Activated T-cell treated with anti-CD3 and anti-CD28 coated beads, Interleukin-2, amount 50 U/mL, for 72 hours (primary cell): Measurements from ENCODE around the gene PEX3. TPM values are rescaled to one million over a fixed set of nuclear protein-coding genes. Genes with fewer than 3 reads are reported as not detected.
A peak's percentile ranks its signal among the peaks of the same experiment; 100 is the strongest.
"Not testable (repeated sequence)": the region's sequence is repeated elsewhere in the genome, so short reads cannot be mapped to it uniquely, and the experiment has no call there.

Experiments
- ATAC-seq, 2 donors: fragments of 150-1000 bp; cut with Tn5 transposase; replicated peaks in 1 of 2; 2 replicates each; pipeline ENCODE4 v1.10.0; 2021; ENCODE audit warnings: moderate library complexity in 2 of 2, mild to moderate bottlenecking in 1 of 2
- DNase-seq, 2 donors: peaks; one replicate each; pipeline ENCODE4 v3.0.0; 2021 to 2022; ENCODE audit warnings: mixed read lengths in 1 of 2
- H3K27ac Mint-ChIP-seq: one replicate; pipeline ENCODE4 v1.8.0; 2022; ENCODE audit warnings: mild to moderate bottlenecking, moderate library complexity, mixed read lengths
- H3K27me3 Mint-ChIP-seq: one replicate; pipeline ENCODE4 v1.8.0; 2022; ENCODE audit warnings: low read depth, mixed read lengths
- H3K36me3 Mint-ChIP-seq, 2 donors: one replicate each; pipeline ENCODE4 v1.8.0; 2022; ENCODE audit warnings: mixed read lengths in 2 of 2, mild to moderate bottlenecking in 1 of 2; ENCODE audit not compliant: insufficient read depth in 2 of 2
- H3K4me1 Mint-ChIP-seq: one replicate; pipeline ENCODE4 v1.8.0; 2022; ENCODE audit warnings: low read depth, mixed read lengths
- H3K4me3 Mint-ChIP-seq, 2 donors: one replicate each; pipeline ENCODE4 v1.8.0; 2022; ENCODE audit warnings: mild to moderate bottlenecking in 2 of 2, mixed read lengths in 2 of 2, moderate library complexity in 2 of 2
- H3K9me3 Mint-ChIP-seq, 2 donors: one replicate each; pipeline ENCODE4 v1.8.0; 2022; ENCODE audit warnings: mixed read lengths in 2 of 2
- total RNA-seq, 2 donors: library from RNA; stranded (reverse); gene quantifications; one replicate each; pipeline ENCODE4 v1.2.3, GENCODE V29; 2022

Gene PEX3
- total RNA-seq, 2 donors from 2014 or later = 24.0 to 24.3 TPM

DNA sequence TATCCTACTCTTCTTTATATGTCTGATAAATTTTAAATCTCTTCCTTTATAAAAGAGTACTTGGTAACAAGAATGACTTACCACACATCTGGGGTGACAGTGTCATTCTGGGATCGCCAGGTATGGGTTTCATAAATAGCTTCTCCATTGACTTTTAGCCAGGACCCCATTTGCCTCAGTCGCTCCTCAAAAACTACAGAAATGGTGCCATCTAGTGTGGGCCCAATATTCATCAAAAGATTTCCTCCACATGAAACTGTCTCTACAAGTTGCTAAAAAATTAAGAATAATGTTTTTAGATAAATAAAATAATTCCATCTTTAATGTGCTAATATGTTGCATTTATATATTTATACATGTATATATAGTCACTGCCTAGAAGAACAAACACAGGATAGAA is 51.2 kb downstream of the PEX3 start:
- H3K27me3 Mint-ChIP-seq = no peaks in the 10 kb centered on the region
- DNase-seq (no peak), ATAC-seq (no peak)
- peaks cover 2 to 11% of the 10 kb centered on the region in 2 donors for H3K36me3 Mint-ChIP-seq
- no peak overlapping the region for H3K27ac Mint-ChIP-seq
- peaks cover 24% of the 10 kb centered on the region for H3K4me1 Mint-ChIP-seq
- H3K4me3 Mint-ChIP-seq = no peak overlapping the region
- H3K9me3 Mint-ChIP-seq = peaks cover 0 to 5% of the 10 kb centered on the region in 2 donors

DNA sequence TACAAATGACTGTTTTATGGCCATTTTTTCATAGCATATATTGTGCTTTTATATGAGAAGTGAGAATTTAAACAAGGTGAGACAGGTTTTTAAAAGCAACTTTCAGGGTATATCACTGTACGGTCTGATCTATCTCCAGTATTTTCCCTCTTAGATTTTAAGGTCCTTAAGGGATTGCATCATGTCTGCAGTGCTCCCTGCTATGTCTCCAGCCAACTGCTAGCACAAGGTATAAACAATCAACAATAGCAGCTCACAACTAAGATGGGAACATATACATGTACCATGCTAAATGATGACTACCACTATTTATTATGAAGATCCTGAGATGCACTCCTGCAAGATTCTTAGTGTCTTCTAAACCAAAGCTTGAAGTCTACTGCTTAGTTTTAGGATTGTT is 53.8 kb downstream of the PEX3 start:
- ATAC-seq (no peak), DNase-seq (no peak)
- no peak overlapping the region for H3K4me3 Mint-ChIP-seq
- H3K27ac Mint-ChIP-seq = no peak overlapping the region
- H3K36me3 Mint-ChIP-seq = peaks cover 0 to 6% of the 10 kb centered on the region in 2 donors
- H3K27me3 Mint-ChIP-seq = no peaks in the 10 kb centered on the region
- no peaks in the 10 kb centered on the region for H3K9me3 Mint-ChIP-seq
- H3K4me1 Mint-ChIP-seq = peaks cover 18% of the 10 kb centered on the region

DNA sequence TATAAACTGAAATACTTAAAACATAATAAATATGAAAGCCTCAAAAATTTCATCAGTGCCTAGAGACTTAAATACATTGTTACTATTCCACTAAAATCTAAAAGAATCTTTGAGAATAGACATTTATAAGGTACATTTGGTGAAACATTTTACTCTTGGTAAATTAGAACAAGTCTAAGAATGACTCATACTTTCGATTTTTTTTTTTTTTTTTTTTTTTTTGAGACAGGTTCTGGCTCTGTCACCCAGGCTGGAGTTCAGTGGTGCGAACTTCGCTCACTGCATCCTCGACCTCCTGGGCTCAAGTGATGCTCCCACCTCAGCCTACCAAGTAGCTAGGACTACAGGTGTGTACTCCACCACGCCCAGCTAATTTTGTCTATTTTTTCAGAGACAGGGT is 54.5 kb downstream of the PEX3 start:
- peak overlapping the region; percentile 87 for H3K27ac Mint-ChIP-seq
- ATAC-seq = peak; percentile 50 to 66
- DNase-seq = no peak
- peak overlapping the region in 1 of 2 donors; percentile 62 for H3K4me3 Mint-ChIP-seq
- H3K36me3 Mint-ChIP-seq = peaks cover 0 to 6% of the 10 kb centered on the region in 2 donors
- no peaks in the 10 kb centered on the region for H3K27me3 Mint-ChIP-seq
- H3K4me1 Mint-ChIP-seq = peaks cover 24% of the 10 kb centered on the region
- no peaks in the 10 kb centered on the region for H3K9me3 Mint-ChIP-seq

DNA sequence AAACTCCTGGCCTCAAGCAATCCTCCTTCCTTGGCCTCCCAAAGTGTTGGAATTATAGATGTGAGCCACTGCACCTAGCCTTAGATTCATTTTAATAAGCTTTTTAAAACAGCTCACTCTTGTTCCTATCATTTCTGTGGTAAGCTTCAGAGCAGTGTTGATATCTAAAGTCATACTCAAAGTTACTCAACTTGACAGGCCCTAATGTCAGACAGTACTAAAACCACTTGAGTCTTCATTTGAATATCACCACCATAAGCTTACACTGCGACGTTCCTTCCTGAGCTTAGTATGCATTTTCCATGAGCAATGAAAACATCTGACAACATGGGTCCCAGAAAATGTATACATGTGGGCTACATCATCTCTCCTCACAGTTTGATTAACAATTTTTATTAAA is 54.9 kb downstream of the PEX3 start:
- H3K4me3 Mint-ChIP-seq = peak overlapping the region in 1 of 2 donors; percentile 62
- H3K27me3 Mint-ChIP-seq = no peaks in the 10 kb centered on the region
- peaks cover 28% of the 10 kb centered on the region for H3K4me1 Mint-ChIP-seq
- peaks cover 0 to 6% of the 10 kb centered on the region in 2 donors for H3K36me3 Mint-ChIP-seq
- no peaks in the 10 kb centered on the region for H3K9me3 Mint-ChIP-seq
- no peak for DNase-seq
- ATAC-seq = peak; percentile 72 to 96
- peak overlapping the region; percentile 87 for H3K27ac Mint-ChIP-seq

DNA sequence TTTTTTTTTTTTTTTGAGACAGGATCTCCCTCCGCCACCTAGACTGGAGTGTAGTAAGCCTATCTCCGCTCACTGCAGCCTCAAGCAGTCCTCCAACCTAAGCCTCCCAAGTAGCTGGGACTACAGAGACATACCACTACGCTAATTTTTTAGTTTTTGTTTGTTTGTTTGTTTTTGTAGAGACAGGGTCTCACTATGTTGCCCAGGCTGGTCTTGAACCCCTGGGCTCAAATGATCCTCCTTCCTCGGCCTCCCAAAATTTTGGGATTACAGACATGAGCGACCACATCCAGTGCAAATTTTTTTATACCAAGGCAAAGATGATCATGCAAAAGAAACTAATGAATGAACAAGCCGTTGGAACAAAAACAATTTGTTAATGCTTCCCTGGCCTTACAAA is 55.6 kb downstream of the PEX3 start:
- Mint-ChIP-seq H3K27me3 (no peaks in the 10 kb centered on the region), H3K36me3 (peaks cover 3 to 6% of the 10 kb centered on the region in 2 donors), H3K4me3 (no peak overlapping the region), H3K9me3 (no peaks in the 10 kb centered on the region), H3K27ac (no peak overlapping the region), H3K4me1 (peaks cover 33% of the 10 kb centered on the region)
- DNase-seq (no peak), ATAC-seq (no peak)

DNA sequence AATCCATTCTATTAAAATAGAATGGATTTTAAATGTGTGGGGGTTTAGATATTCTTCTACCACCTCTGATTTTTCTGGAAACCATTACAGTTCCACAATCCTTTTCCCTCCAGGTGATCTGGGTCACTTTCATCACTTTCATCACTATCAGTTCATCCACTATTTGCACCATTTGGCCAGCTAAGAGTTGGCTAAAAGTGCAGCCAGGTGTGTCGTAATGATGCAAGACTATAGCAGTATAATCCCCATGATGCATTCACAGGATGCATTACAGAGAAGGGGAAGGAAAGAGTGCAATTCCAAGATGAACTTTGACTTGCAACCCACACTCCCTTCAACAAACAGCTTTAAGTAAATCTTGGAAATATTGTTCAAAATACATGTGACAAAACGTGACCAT is 56.0 kb downstream of the PEX3 start:
- H3K36me3 Mint-ChIP-seq = peaks cover 3 to 6% of the 10 kb centered on the region in 2 donors

DNA sequence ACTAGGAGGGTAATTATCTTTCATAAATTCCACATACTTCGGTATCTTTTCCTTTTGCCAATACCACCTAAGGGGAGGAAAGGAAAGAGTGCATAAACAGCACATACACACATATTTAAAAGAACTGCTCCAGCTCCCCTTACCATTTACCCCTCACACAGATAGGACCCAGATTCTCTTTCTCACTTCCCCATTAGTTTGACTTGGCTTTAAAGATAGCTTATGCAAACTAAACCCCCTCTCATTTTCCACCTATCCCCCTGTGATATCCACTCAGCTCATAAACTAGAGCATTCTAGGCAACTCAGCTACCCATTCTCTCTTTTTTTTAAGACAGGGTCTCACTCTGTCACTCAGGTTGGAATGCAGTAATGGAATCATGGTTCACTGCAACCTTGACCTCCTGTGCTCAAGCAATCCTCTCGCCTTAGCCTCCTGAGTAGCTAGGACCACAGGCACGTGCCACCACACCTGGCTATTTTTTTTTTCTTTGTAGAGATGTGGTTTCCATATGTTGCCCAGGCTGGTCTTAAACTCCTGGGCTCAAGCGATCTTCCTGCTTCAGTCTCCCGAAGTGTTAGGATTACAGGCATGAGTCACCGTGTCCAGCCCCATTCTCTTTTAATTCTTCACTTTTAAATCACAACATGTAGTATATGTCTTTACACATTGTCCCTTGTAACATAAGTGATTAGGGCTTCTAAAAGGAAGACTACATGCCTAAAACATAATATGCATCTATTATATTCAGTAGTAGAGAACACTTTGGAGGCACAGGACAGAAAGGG is 56.9 kb downstream of the PEX3 start:
- Mint-ChIP-seq H3K9me3 (no peaks in the 10 kb centered on the region), H3K4me3 (no peak overlapping the region), H3K27ac (no peak overlapping the region), H3K27me3 (no peaks in the 10 kb centered on the region), H3K36me3 (peaks cover 3 to 6% of the 10 kb centered on the region in 2 donors), H3K4me1 (peaks cover 33% of the 10 kb centered on the region)
- no peak for ATAC-seq
- DNase-seq = no peak

More for the DNA sequence above, 56.0 kb downstream of the PEX3 start:
- H3K4me1 Mint-ChIP-seq = peaks cover 33% of the 10 kb centered on the region
- H3K27me3 Mint-ChIP-seq = no peaks in the 10 kb centered on the region
- H3K4me3 Mint-ChIP-seq = no peak overlapping the region
- DNase-seq (no peak), ATAC-seq (no peak)
- H3K27ac Mint-ChIP-seq = no peak overlapping the region
- no peaks in the 10 kb centered on the region for H3K9me3 Mint-ChIP-seq

DNA sequence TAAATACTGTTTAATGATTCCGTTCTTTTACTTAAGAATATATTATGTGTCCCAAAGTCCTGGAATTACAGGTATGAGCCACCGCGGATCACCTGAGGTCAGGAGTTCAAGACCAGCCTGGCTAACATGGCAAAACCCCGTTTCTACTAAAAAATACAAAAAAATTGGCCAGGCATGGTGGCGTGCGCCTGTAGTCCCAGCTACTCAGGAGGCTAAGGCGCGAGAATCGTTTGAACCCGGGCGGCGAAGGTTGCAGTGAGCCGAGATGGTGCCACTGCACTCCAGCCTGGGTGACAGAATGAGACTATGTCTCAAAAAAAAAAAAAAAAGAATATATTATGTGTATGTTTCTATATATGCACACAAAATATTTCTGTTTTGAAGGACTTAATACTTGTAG is 59.7 kb downstream of the PEX3 start:
- peak overlapping the region; percentile 99 for H3K27ac Mint-ChIP-seq
- peak overlapping the region; percentile 92 to 98 for H3K4me3 Mint-ChIP-seq
- not testable (repeated sequence) for H3K27me3 Mint-ChIP-seq, ATAC-seq, H3K36me3 Mint-ChIP-seq, H3K9me3 Mint-ChIP-seq, DNase-seq
- H3K4me1 Mint-ChIP-seq = peaks cover 42% of the 10 kb centered on the region

DNA sequence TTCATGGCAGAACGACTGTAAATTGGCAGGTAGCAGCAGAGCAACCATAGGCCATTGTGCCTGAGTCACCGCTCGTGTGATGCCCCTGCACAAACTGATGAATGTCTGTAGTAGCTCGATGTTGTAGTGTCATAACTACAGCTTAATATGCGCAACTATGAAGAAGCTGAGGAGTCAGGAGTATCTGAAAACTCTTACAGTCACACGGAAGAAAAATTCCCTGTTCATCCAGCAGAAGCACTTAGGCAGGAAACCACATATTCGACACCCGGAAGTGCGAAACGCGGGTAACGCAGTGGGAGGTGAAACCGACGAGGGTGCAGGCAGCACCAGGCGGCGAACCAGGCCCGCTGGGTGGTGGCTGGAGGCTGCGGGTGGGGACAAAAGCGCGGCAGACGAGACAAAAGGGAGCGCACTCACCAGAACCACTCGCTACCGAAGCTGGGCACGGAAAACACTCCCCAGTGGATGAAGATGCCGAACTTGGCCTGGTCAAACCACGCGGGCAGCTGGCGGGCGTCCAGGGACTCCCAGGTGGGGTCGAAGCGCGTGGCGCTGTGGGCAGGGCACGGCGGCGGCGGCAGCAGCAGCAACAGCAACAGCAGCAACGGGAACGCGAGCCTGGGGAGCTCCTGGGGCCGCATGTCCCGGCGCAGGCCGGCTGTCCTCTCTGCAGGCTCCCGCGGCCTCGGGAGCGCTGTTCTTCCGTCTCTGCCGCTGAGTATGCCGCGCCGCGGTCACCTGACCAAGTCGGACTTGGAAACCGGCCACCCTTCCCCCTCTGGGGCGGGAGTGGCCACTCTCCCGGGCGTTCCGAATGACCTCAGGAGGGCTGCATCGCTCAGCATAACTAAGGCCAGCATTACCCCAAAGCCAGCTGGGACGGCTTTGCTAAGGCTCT is 60.6 kb downstream of the PEX3 start, which contains the start of gene FUCA2:
FUCA2 (minus strand) TSS at position 730 of the 901 bp plus-strand sequence; CDS start at position 644, 86 bp downstream.
- Mint-ChIP-seq H3K27me3 (no peaks in the 10 kb centered on the region), H3K9me3 (no peaks in the 10 kb centered on the region), H3K27ac (peak within 1 kb of the TSS; percentile 99), H3K4me1 (peaks cover 32% of the 10 kb centered on the region), H3K4me3 (peak within 1 kb of the TSS; percentile 92 to 98), H3K36me3 (peaks cover 2 to 3% of the 10 kb centered on the region in 2 donors)
- peak; percentile 67 to 74 for DNase-seq
- peak; percentile 82 to 85 for ATAC-seq

DNA sequence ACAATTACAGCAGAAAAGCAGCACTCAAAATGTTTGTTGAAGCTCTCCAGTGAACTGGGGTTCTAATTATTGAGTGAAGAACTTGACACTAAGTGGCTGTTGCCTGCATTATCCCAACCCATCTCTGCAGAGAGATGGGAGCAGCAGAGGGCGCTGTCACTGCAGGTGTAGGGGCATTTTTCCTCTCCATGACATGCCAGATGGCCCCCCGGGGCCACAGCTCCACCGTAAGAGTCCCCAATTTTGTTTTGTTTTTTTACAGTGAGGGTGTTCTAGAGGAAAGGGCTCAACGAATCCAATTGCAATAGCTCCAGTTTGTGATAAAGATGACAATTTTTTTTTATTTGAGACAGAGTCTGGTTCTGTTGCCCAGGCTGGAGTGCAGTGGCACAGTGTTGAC is 62.8 kb downstream of the PEX3 start:
- Mint-ChIP-seq H3K27ac (no peak overlapping the region), H3K9me3 (no peaks in the 10 kb centered on the region)

DNA sequence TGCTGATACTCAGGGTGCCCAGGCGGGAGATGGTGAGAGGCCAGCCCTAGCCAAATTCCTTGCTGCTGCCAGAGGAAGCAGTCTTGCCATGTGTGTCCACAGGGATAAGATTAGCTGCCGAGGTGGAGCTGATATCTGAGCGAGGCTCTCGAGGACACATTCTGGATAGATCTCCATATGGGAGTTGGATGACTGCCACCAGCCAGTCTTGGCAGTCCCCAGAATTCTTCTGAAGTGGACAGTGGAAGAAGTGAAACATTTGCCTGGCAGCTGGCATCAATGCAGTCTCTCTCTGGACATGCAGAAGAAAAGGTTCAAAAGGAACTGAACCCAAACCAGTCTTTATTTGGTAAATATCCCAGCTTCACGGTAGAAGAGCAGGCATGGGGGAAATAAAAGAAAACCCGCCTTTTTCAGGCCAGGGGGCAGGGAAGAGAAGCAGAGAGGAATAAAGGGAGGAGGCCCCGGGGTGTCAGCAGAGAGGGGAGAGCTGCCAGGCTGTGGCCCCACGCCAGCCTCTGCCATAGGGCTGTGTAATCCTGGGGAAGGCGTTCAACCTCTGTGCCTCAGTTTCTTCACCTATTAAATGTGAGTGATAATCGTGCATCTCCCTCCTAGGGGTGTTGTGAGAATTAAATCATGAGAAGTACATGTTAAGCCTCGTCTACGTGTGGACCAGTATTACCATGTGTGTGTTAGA is 64.6 kb downstream of the PEX3 start:
- H3K27me3 Mint-ChIP-seq = no peaks in the 10 kb centered on the region
- H3K4me1 Mint-ChIP-seq = peaks cover 28% of the 10 kb centered on the region
- no peak for ATAC-seq
- no peaks in the 10 kb centered on the region for H3K9me3 Mint-ChIP-seq
- H3K27ac Mint-ChIP-seq = no peak overlapping the region
- no peak for DNase-seq
- H3K36me3 Mint-ChIP-seq = peaks cover 0 to 3% of the 10 kb centered on the region in 2 donors
- H3K4me3 Mint-ChIP-seq = no peak overlapping the region

More for the DNA sequence above, 62.8 kb downstream of the PEX3 start:
- Mint-ChIP-seq H3K36me3 (peaks cover 0 to 3% of the 10 kb centered on the region in 2 donors), H3K27me3 (no peaks in the 10 kb centered on the region), H3K4me3 (peak overlapping the region; percentile 37 to 57), H3K4me1 (peaks cover 42% of the 10 kb centered on the region)
- DNase-seq (peak; percentile 39 to 59), ATAC-seq (peak in 1 of 2 donors; percentile 21)

DNA sequence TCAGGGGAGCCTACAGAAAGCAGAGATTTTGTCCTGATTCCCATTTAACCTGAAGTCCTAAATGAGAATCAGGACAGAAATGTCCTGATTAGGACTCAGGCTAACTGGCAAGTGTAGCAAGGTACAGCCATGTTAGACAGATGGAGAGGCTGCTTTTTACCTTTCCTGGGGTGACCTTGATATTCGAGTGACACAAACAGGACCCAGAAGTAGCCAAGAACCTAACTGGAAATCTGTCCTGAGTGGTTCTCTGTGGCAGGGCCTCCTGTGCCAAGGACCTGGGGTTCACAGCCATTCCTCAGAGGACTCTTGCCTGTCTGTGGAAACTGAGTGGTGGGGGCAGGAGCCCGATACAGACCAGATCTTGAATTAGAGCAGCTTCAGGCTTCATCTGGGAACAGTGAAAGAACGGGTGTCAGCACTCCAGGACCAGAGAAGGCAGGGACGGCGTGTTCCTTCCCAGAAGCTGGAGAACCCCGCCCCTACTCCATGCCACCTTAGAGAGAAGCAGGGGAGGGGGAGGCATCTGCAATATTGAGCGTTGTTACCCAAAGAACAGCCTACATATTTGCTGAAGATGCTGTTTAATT is 65.3 kb downstream of the PEX3 start:
- H3K4me3 Mint-ChIP-seq = no peak overlapping the region
- no peaks in the 10 kb centered on the region for H3K9me3 Mint-ChIP-seq
- ATAC-seq = no peak
- no peaks in the 10 kb centered on the region for H3K27me3 Mint-ChIP-seq
- peaks cover 24% of the 10 kb centered on the region for H3K4me1 Mint-ChIP-seq
- DNase-seq = no peak
- H3K36me3 Mint-ChIP-seq = peaks cover 0 to 3% of the 10 kb centered on the region in 2 donors
- no peak overlapping the region for H3K27ac Mint-ChIP-seq
